Astrocyte (in vitro differentiated cells and primary cell): ENCODE results near the gene GABRA4.

Source experiments
- CTCF ChIP-seq: IDR thresholded peaks from 2 replicates; pipeline ENCODE4 v1.5.1; 2011; ENCODE audit warnings: low read depth, mild to moderate bottlenecking, inconsistent platforms, low read length, moderate library complexity; ENCODE audit not compliant: insufficient read depth
- EZH2 ChIP-seq: IDR thresholded peaks from 2 replicates; pipeline ENCODE4 v1.6.1; 2012; ENCODE audit warnings: mild to moderate bottlenecking, low read length, inconsistent platforms; ENCODE audit not compliant: insufficient read depth

- no peak for TF ChIP-seq EZH2
- TF ChIP-seq CTCF: no peak
Observed at GRCh38 chr4:46952451-46952850, 40.9 kb downstream of the GABRA4 start.
